K562 (cell line): Measurements from ENCODE around the gene ALS2CL. TPM values are rescaled to one million over a fixed set of nuclear protein-coding genes. Genes with fewer than 3 reads are reported as not detected.

Experiments
- ATAC-seq: fragments of 200-7000 bp; cut with Tn5 transposase; 3 replicates; pipeline ENCODE4 v1.9.1; 2020; ENCODE audit warnings: moderate library complexity
- BruUV-seq: library from RNA; stranded (reverse); fragments of 400-500 nt; replicated peaks from 2 replicates; lab custom pipeline; 2021; lab: Mats Ljungman, UMichigan
- CTCF ChIA-PET: fragments of 300-600 bp; formaldehyde crosslinking; extraction: SDS; loops from one replicate; lab custom pipeline; 2021; ENCODE audit warnings: low intra/inter-chr PET ratio; lab: Yijun Ruan, JAX
- POLR2A ChIA-PET: fragments of 300-600, 350-650 bp; sonication (Branson Sonifier 250); formaldehyde crosslinking; extraction: SDS; loops from one replicate; lab custom pipeline; 2021; ENCODE audit warnings: antibody characterized with exemption, inconsistent platforms; lab: Yijun Ruan, JAX
- DNase-seq, 4 experiments: peaks; one replicate each; pipeline versions ENCODE4 v3.0.0 to v3.0.0-alpha.2; 2011 to 2018; ENCODE audit warnings: low spot score in 3 of 4, mixed read lengths in 3 of 4; ENCODE audit errors: extremely low read depth in 1 of 4
- FAIRE-seq: peaks from 2 replicates; lab custom pipeline; 2011; peaks lifted over from hg19 to GRCh38; lab: Jason Lieb, UNC
- H2AFZ ChIP-seq: 2 replicates; pipeline ENCODE4 v1.6.0; 2011; ENCODE audit warnings: low read depth, low read length, control low read depth, inconsistent platforms
- H3K27ac ChIP-seq: fragments of 200-600 bp; 3 replicates; pipeline ENCODE4 v1.8.0; 2011; ENCODE audit warnings: low read depth, mild to moderate bottlenecking, control low read depth, inconsistent platforms, low read length, moderate library complexity, mixed read lengths; ENCODE audit errors: extremely low read depth
- H3K27me3 ChIP-seq, 2 experiments: fragments of 300-600 bp in 1 of 2; 2 replicates in 1 of 2; 3 replicates in 1 of 2; pipeline versions ENCODE4 v1.6.0 to v1.8.0; 2011; ENCODE audit warnings: inconsistent platforms in 2 of 2, low read length in 2 of 2, mild to moderate bottlenecking in 1 of 2, mixed read lengths in 1 of 2, moderate library complexity in 1 of 2; ENCODE audit not compliant: control insufficient read depth in 2 of 2, insufficient read depth in 2 of 2
- H3K36me3 ChIP-seq: fragments of 300-600 bp; 3 replicates; pipeline ENCODE4 v1.8.0; 2011; ENCODE audit warnings: mild to moderate bottlenecking, low read length, inconsistent platforms; ENCODE audit not compliant: control insufficient read depth, insufficient read depth
- H3K4me1 ChIP-seq, 2 experiments: fragments of 200-600 bp in 1 of 2; replicated peaks in 1 of 2; 2 replicates in 1 of 2; 3 replicates in 1 of 2; pipeline versions ENCODE4 v1.5.1 to v1.8.0; 2011; ENCODE audit warnings: inconsistent platforms in 2 of 2, low read length in 2 of 2, mild to moderate bottlenecking in 1 of 2, mixed read lengths in 1 of 2, moderate library complexity in 1 of 2; ENCODE audit not compliant: control insufficient read depth in 2 of 2, insufficient read depth in 2 of 2
- H3K4me2 ChIP-seq: 2 replicates; pipeline ENCODE4 v1.6.1; 2011; ENCODE audit warnings: low read length, control low read depth, inconsistent platforms, mixed read lengths; ENCODE audit not compliant: insufficient read depth
- H3K4me3 ChIP-seq: fragments of 200-600 bp; sonication (generic), shearing (Covaris generic); 2 replicates; pipeline ENCODE4 v1.5.1; 2016; ENCODE audit warnings: control low read depth, inconsistent platforms
- H3K79me2 ChIP-seq: fragments of 200-600 bp; 3 replicates; pipeline ENCODE4 v1.8.0; 2011; ENCODE audit warnings: low read length, inconsistent platforms; ENCODE audit not compliant: control insufficient read depth, insufficient read depth
- H3K9ac ChIP-seq, 2 experiments: 2 replicates each; pipeline versions ENCODE4 v1.6.0 to v1.6.1; 2011; ENCODE audit warnings: low read depth in 2 of 2, low read length in 2 of 2, control low read depth in 1 of 2, inconsistent platforms in 1 of 2, mild to moderate bottlenecking in 1 of 2, mixed read lengths in 1 of 2; ENCODE audit not compliant: insufficient read depth in 1 of 2
- H3K9me1 ChIP-seq: one replicate; pipeline ENCODE4 v1.6.0; 2011; ENCODE audit warnings: inconsistent platforms, mild to moderate bottlenecking, low read length, moderate library complexity; ENCODE audit not compliant: control insufficient read depth, insufficient read depth
- H3K9me3 ChIP-seq: replicated peaks from 2 replicates; pipeline ENCODE4 v1.5.1; 2011; ENCODE audit warnings: low read depth, low read length, inconsistent platforms; ENCODE audit not compliant: control insufficient read depth, insufficient read depth
- H4K20me1 ChIP-seq: replicated peaks from 2 replicates; pipeline ENCODE4 v1.6.1; 2011; ENCODE audit warnings: low read length, inconsistent platforms, mixed read lengths; ENCODE audit not compliant: control insufficient read depth, insufficient read depth
- CREB3L1 ChIP-seq: fragments of 450-650 bp; IDR thresholded peaks from 2 replicates; pipeline ENCODE4 v1.6.1; 2014; ENCODE audit warnings: low read depth, mild to moderate bottlenecking, moderate library complexity, borderline replicate concordance
- EP400 ChIP-seq: fragments of 450-650 bp; IDR thresholded peaks from 2 replicates; pipeline ENCODE4 v1.6.1; 2017; ENCODE audit warnings: antibody characterized with exemption, mild to moderate bottlenecking, moderate library complexity
- HMGN3 ChIP-seq: IDR thresholded peaks from 2 replicates; pipeline ENCODE4 v1.6.1; 2011; ENCODE audit warnings: borderline replicate concordance, low read depth, mild to moderate bottlenecking, mixed read lengths, low read length; ENCODE audit not compliant: insufficient read length; ENCODE audit errors: extremely low read depth
- PKNOX1 ChIP-seq: fragments of 450-650 bp; IDR thresholded peaks from 2 replicates; pipeline ENCODE4 v1.6.1; 2016
- POLR2AphosphoS2 ChIP-seq: IDR thresholded peaks from 2 replicates; pipeline ENCODE4 v1.6.1; 2012; ENCODE audit warnings: low read length, improper control_type of control experiment
- POLR3G ChIP-seq: IDR thresholded peaks from 2 replicates; pipeline ENCODE4 v1.6.1; 2011; ENCODE audit not compliant: insufficient read length, insufficient replicate concordance; ENCODE audit errors: extremely low read depth
- PREB ChIP-seq: sonication (generic); formaldehyde crosslinking; IDR thresholded peaks from 2 replicates; pipeline ENCODE4 v1.8.1; 2023; ENCODE audit warnings: mild to moderate bottlenecking, missing genetic modification reagents
- SRF ChIP-seq, 2 experiments: fragments of 250-450, 450-650 bp in 1 of 2; sonication (Bioruptor Pico) in 1 of 2; sonication (generic) in 1 of 2; formaldehyde crosslinking; IDR thresholded peaks; 2 replicates each; pipeline versions ENCODE4 v1.5.0 to v1.5.1; 2020 to 2022; ENCODE audit warnings: mild to moderate bottlenecking in 1 of 2, missing genetic modification reagents in 1 of 2
- SRSF9 ChIP-seq: fragments of 200-400 bp; formaldehyde crosslinking; IDR thresholded peaks from 2 replicates; pipeline ENCODE4 v1.6.1; 2017; ENCODE audit warnings: low read depth, low read length, borderline replicate concordance
- TEAD2 ChIP-seq: fragments of 450-650 bp; IDR thresholded peaks from 2 replicates; pipeline ENCODE4 v1.6.1; 2016; ENCODE audit warnings: missing genetic modification characterization, control low read depth, missing compliant biosample characterization
- TSC22D4 ChIP-seq: fragments of 450-650 bp; IDR thresholded peaks from 2 replicates; pipeline ENCODE4 v1.6.1; 2016; ENCODE audit warnings: missing genetic modification characterization, missing biosample characterization, control low read depth
- ZNF146 ChIP-seq: IDR thresholded peaks from one replicate; pipeline ENCODE4 v1.6.1; 2018; ENCODE audit warnings: missing compliant biosample characterization; ENCODE audit not compliant: unreplicated experiment
- ZNF23 ChIP-seq: fragments of 250-450 bp; sonication (Bioruptor Pico); IDR thresholded peaks from 2 replicates; pipeline ENCODE4 v1.4.0; 2020; ENCODE audit warnings: mild to moderate bottlenecking
- ZNF239 ChIP-seq: fragments of 250-450 bp; sonication (Bioruptor Pico); IDR thresholded peaks from 2 replicates; pipeline ENCODE4 v1.4.0; 2020; ENCODE audit warnings: mild to moderate bottlenecking
- ZNF444 ChIP-seq: fragments of 250-450 bp; sonication (Bioruptor Pico); IDR thresholded peaks from 2 replicates; pipeline ENCODE4 v1.4.0; 2020; ENCODE audit warnings: mild to moderate bottlenecking, moderate library complexity
- ZNF655 ChIP-seq: fragments of 250-450 bp; sonication (Bioruptor Pico); IDR thresholded peaks from 2 replicates; pipeline ENCODE4 v1.5.0; 2021
- in situ Hi-C: fragments of 300-500 bp; cut with MboI; formaldehyde crosslinking; loops from 4 replicates; pipeline ENCODE4 v1.15.0; 2018; ENCODE audit warnings: inconsistent platforms, mixed read lengths
- intact Hi-C: fragments of 100-400 bp; cut with micrococcal nuclease; formaldehyde crosslinking; loops from 2 replicates; pipeline ENCODE4 v1.14.2; 2022
- polyA plus RNA-seq, 8 experiments: library from polyadenylated mRNA; depleted of rRNA in 4 of 8; stranded (reverse) in 5 of 8; unstranded in 3 of 8; fragments of >200 nt; fragmentation: Nextera tagmentation in 2 of 8; fragmentation: Illumina TruSeq in 1 of 8; extraction: Ambion mirVana in 2 of 8; extraction: Trizol in 1 of 8; gene quantifications; 2 replicates each; pipeline versions ENCODE4 v1.2.1 to v1.2.3, GENCODE V29; 2011 to 2014; ENCODE audit warnings: inconsistent platforms in 1 of 8, missing spikeins in 1 of 8
- total RNA-seq, 7 experiments: library from RNA; depleted of rRNA in 6 of 7; stranded (reverse); fragments of >200 nt in 6 of 7; fragmentation: Illumina TruSeq in 2 of 7; extraction: Trizol in 2 of 7; gene quantifications; 2 replicates each; pipeline versions ENCODE4 v1.2.1 to v1.2.3, GENCODE V29; 2011 to 2021; ENCODE audit warnings: low replicate concordance in 1 of 7

The ALS2CL gene
- total and polyA plus RNA-seq, 9 of the 15 experiments (the other 6 are each of a cell fraction or from before 2014, with no cell fraction given), result 0.03 to 0.13 (median 0.05) TPM; not detected in 3

GRCh38 chr3:46639221-46639620 is 54.3 kb downstream of the ALS2CL start:
- H3K9me3 ChIP-seq, result 0 out of 2 replicates have a peak, but pooled peaks cover 3% of the 10 kb centered on the region
- H3K27ac ChIP-seq, result no peak overlapping the region
- ATAC-seq (no peak), FAIRE-seq (peak; percentile 29), DNase-seq (no peak)
- no peaks in the 10 kb centered on the region for H3K9me1 ChIP-seq
- TF ChIP-seq TSC22D4 (no peak), ZNF239 (CRISPR knock-in tag) (no peak), POLR2AphosphoS2 (no peak), SRF (CRISPR knock-in tag; IDR thresholded peaks at IDR 0.05) (no peak), HMGN3 (no peak), TEAD2 (no peak), POLR3G (no peak), ZNF23 (CRISPR knock-in tag) (no peak), CREB3L1 (no peak), PKNOX1 (no peak), SRSF9 (no peak), PREB (CRISPR knock-in tag) (no peak), EP400 (no peak), ZNF655 (CRISPR knock-in tag) (no peak), ZNF444 (CRISPR knock-in tag) (no peak), ZNF146 (CRISPR knock-in tag) (no peak)
- peaks cover 9 to 12% of the 10 kb centered on the region in 2 experiments; a peak in 4 of 5 replicates for H3K27me3 ChIP-seq
- BruUV-seq, result no TSS peak
- in situ Hi-C loops (loop anchor here (5.0 kb wide), 1 partner anchor 157 kb away; no protein-coding TSS in a partner anchor), intact Hi-C loops (no loop called here)
- POLR2A ChIA-PET, result interaction anchor here (0.6 to 1.0 kb wide), 2 partner anchors 20 to 39 kb away, joined by 3 read pairs; no protein-coding TSS in a partner anchor
- no peaks in the 10 kb centered on the region for H3K4me1 ChIP-seq
- no peak overlapping the region for H3K4me2 ChIP-seq
- H3K4me3 ChIP-seq, result no peak overlapping the region
- H3K79me2 ChIP-seq, result no peaks in the 10 kb centered on the region
- no peak overlapping the region for H2AFZ ChIP-seq
- H4K20me1 ChIP-seq, result no peaks in the 10 kb centered on the region
- H3K36me3 ChIP-seq, result no peaks in the 10 kb centered on the region
- CTCF ChIA-PET, result no interaction called here
- H3K9ac ChIP-seq, result no peak overlapping the region
